ENCODE data around the gene TNKS2.

GRCh38 chr10:91891125-91892001 is 93.1 kb downstream of the TNKS2 start:
- no peak for TF ChIP-seq POLR2AphosphoS5 (IDR thresholded peaks at IDR 0.05; ENCODE audit: low read depth, low read length)
- no peak for TF ChIP-seq POLR2A (IDR thresholded peaks at IDR 0.05; ENCODE audit: low read depth, low read length)

Measured in GM12892 (cell line).